HG03135 (cell line): Measurements from ENCODE around the gene DLG2.
A peak's percentile ranks its signal among the peaks of the same experiment; 100 is the strongest.
"Not testable (repeated sequence)": the region's sequence is repeated elsewhere in the genome, so short reads cannot be mapped to it uniquely, and the experiment has no call there.

Experiments used
- ATAC-seq: cut with Tn5 transposase; IDR thresholded peaks from one replicate; pipeline ENCODE4 v1.9.1; 2021; ENCODE audit warnings: mild to moderate bottlenecking, moderate library complexity; ENCODE audit not compliant: unreplicated experiment

The DLG2 gene

DNA sequence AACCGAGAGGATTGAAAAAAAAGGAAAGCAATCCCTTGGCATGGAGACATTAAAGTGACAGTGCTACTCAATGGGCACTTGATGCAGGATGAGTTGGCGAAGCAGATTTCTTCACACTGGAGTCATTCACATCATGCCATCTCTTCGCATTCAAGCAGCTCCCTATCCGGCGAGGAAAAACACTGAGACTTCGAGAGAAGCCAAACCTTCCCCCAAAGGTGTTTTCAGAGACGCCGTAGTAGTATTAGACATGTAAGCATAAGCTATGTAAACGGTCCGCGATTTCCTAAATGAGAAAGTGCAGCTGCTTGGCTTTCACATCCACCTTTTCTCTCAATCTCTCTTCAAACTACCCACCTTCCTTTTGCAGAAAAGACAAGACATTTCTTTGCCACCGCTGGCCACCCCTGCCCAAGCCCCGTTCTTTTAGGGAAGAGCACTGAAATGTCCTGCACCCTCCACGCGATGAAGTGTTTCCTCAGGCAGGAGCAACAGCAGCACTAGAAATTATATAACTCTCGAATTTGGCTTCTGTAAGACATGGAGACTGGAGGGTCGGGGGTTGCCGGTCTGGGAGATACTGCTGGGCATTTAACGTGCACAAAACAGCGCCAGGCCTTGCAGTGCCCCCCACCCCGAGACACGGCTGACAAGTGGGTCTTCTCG is at the start of gene DLG2:
Gene DLG2, minus strand, starts transcription at position 13 of the 666 bp plus-strand sequence.
- ATAC-seq = peak; percentile 5

DNA sequence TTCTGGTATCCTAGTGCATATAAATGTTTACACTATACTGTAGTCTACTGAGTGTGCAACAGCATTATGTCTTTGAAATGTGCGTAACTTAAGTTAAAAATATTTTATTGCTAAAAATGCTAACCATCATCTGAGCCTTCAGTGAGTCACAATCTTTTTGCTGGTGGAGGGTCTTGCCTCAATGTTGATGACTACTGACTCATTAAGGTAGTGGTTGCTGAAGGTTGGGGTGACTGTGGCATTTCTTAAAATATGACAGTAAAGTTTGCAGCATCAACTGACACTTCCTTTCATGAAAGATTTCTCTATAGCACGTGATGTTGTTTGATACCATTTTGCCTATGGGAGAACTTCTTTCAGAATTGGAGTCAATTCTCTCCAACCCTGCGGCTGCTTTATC is 46.2 kb upstream of the DLG2 start:
- ATAC-seq = no peak

GRCh38 chr11:85672105-85672902 is 45.2 kb upstream of the DLG2 start:
- ATAC-seq = no peak

GRCh38 chr11:85670949-85671663 is 44.0 kb upstream of the DLG2 start:
- not testable (repeated sequence) for ATAC-seq

GRCh38 chr11:85668157-85668556 is 41.0 kb upstream of the DLG2 start:
- no peak for ATAC-seq

- ATAC-seq = no peak
Observed at GRCh38 chr11:85666687-85667086, 39.5 kb upstream of the DLG2 start.

DNA sequence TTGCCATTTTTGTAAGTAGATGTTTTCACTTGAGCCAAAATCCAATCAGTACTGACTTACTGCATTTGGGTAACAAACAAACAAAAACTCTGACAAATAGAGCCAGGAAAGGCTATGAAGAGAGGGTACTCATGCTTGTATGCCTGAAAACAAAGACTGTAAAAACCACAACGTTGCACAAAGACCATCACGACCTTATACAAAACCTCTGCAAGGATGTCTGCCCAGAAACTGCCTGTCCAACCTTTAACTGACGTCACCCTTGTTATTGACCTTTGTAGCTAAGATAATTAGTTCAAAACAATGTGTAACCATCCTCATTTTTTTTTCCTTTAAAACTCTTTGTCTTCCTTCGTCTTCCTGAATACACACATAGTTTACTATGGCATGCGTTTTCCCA is 38.6 kb upstream of the DLG2 start:
- ATAC-seq = no peak

GRCh38 chr11:85664615-85665481 is 37.7 kb upstream of the DLG2 start, which contains the start of gene CREBZF:
TSS of gene CREBZF (minus strand) at chr11:85665129. CDS start at chr11:85664875, 254 bp downstream.
- ATAC-seq = peak; percentile 87

GRCh38 chr11:85663753-85664614 is 36.8 kb upstream of the DLG2 start:
- peak; percentile 78 for ATAC-seq

DNA sequence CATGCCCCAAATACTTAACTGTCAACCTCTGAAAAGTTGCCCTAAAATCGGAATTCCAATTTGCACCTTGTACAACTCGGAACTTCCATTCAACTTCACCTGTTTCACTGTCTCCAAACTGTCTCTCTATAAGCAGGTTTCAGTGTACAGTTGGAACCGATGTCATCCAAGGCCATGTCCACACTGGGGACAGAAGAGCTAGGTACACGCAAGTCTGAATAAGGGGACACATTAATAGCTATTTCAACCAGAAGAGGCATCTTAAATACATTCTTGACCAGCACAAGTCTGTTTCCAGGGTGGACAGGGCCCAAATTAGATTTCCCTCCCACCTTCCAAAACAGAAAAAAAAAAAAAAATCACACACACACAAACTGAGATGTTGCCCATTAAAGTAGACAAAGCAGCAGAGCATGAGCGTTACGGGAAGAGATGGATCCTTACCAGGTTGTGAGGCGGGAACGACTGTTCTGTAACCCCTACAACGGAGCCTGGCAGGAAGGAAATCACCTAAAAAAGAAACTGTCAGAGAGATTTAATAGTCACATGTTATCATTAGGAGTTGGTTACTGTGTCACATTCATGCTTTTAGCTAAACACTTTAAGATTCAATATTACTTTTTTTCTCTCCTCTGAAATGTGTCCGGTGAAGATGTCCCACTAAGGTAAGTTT is 36.1 kb upstream of the DLG2 start:
- no peak for ATAC-seq

DNA sequence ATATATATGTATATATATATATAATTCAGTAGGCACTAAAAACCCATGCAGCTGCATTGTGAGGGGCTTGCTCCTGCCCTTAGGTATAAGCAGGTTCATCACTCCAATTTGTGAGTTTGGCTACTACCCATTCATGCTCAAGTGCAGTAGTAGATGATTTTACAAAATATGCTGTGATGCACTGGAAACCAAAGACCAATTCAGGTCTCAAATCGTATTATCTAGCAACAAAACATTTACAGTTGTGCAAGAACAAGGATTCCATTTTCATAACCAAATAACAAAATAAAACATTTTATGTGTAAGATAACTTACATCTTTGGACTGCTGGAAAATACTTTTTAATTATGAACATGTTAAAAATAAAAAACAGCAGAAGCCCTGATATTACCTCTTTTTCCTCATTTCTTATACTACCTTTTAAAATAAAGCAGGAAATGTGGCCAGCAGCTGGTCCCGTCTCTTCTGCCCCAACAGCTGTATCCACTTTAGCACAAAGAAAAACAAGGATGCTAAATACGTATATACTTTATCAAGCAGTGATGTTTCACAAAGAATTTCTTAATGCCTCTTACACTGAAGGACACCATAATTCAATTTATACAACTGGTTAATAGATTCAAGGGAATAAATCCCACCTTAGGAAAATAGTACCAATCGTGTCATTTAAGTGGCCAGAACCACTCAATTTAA is 35.0 kb upstream of the DLG2 start:
- ATAC-seq = no peak

- ATAC-seq = no peak
Observed at GRCh38 chr11:85658180-85658579, 31.0 kb upstream of the DLG2 start.

DNA sequence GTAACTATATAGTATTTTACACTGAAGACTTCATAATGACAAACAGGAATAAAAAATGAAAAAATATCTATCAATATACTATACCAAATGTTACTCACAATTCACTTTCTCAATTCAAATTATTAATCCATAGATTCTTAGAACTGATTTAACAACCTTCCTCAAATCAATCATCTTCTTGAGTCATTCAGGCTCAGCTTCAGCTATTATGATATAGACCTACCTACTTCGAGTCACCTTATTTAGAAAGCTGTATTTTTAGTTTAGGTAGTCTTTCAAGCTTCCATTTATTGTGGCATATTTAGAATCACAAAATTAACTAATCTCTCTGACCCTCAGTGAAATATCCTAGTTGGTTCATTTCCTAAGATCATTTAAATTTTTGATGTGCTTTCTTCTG is 29.6 kb upstream of the DLG2 start:
- no peak for ATAC-seq

DNA sequence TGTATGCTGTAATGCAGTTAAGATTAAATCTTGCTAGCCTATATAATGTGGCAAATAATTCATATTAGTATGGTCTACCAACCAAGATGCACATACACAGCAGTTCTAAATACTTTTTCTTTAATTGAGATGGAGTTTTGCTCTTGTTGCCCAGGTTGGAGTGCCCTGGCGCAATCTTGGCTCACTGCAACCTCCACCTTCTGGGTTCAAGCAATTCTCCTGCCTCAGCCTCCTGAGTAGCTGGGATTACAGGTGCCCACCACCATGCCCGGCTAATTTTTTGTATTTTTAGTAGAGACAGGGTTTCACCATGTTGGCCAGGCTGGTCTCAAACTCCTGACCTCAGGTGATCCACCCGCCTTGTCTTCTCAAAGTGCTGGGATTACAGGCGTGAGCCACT is 27.2 kb upstream of the DLG2 start:
- not testable (repeated sequence) for ATAC-seq

DNA sequence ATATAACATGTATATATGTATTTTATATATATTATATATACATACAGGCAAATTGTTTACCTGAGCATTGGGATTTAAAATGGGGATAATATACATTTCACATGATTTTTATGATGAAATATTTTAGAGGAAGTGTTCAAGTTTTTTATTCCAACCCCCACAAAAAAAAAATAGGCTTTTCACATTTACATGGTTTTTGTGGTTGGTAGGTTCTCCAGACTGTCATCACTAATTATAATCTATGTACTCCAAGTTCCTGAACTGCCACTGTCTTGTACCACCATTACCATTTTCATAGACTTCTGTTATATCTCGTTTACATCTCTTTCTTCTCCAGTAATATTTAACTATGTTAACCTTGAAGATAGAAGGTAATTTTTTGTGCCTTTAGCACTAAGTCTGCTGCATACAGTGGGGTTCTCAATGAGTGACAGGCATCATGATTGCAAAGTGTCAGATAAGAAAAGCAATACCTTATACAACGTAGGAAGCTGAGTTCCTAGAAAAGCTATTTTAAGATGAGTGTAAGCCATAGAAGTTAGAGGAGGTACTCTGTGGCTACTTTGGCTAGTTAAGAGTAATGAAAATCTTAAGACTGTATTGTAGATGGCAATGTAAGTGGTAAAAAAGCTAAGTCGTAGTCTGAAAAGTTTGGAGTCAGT is 25.8 kb upstream of the DLG2 start:
- no peak for ATAC-seq

GRCh38 chr11:85651118-85651517 is 24.0 kb upstream of the DLG2 start:
- no peak for ATAC-seq

DNA sequence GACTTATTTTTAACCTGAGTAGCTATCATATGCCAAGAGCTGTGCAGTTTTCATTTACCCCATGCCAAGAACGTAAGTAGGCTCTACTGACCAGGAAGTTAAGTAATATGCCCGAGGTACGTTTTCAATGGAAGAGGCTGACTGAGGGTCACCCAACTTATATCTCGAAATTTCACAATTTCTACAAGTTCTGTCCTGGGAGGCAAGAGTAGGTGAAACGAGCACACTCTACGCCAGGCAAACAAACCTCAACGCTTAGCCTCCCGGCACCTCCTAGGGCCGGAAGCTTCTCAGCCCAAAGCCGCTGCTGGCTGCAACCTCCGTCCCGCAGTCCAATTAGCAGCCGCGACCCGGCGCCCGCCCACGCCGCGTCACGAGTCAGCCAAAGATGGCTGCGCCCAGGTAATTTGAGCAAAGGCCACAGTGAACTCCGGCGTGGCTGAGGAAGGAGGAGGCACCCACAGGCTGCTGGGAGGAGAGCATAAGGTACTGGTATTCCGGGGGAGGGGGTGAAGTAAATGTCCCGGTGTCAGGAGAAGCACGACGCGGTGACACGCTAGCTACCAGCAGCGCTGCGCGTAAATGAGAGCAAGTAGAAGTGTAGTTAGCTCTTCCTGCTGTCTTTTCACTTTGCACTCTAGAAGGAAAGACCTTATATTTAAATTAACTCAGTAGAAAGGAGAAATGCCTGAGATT is 20.6 kb upstream of the DLG2 start, which contains the start of gene TMEM126A:
Gene TMEM126A, plus strand, starts transcription at position 364 of the 696 bp plus-strand sequence. CDS start 2,289 bp downstream, outside the sequence.
- peak; percentile 99 for ATAC-seq
